ENCODE data around the gene TNFAIP1.

GRCh38 chr17:28370035-28370743 lies 34.6 kb downstream of the TNFAIP1 start, which contains the start of gene VTN:
- TF ChIP-seq POLR2A (IDR thresholded peaks at IDR 0.05) (no peak), CTCF (IDR thresholded peaks at IDR 0.05) (peak in 3 of 7 experiments; percentile 7 to 23 (median 18))
